Inflammatory macrophage (primary cell): Measurements from ENCODE around the gene NRN1L.
"Not testable (repeated sequence)": the region's sequence is repeated elsewhere in the genome, so short reads cannot be mapped to it uniquely, and the experiment has no call there.

Experiments used
- DNase-seq, 2 donors: peaks; one replicate each; pipeline ENCODE4 v3.0.0-alpha.2; 2020 to 2022

Gene NRN1L

GRCh38 chr16:67861877-67862276, 22.8 kb upstream of the NRN1L start:
- no peak for DNase-seq

GRCh38 chr16:67862623-67863583, 21.8 kb upstream of the NRN1L start:
- DNase-seq = no peak

GRCh38 chr16:67864044-67864443, 20.6 kb upstream of the NRN1L start:
- DNase-seq = not testable (repeated sequence)

- no peak for DNase-seq
Measured at GRCh38 chr16:67864594-67864993, 20.1 kb upstream of the NRN1L start.

GRCh38 chr16:67865318-67865717, 19.4 kb upstream of the NRN1L start:
- DNase-seq = peak; percentile 65 to 72

- no peak for DNase-seq
Measured at GRCh38 chr16:67868290-67868689, 16.4 kb upstream of the NRN1L start.

GRCh38 chr16:67869653-67870052, 15.0 kb upstream of the NRN1L start:
- no peak for DNase-seq

- DNase-seq = no peak
Measured at GRCh38 chr16:67871256-67871655, 13.4 kb upstream of the NRN1L start.

- peak in 1 of 2 donors; percentile 2 for DNase-seq
Measured at GRCh38 chr16:67872131-67872630, 12.5 kb upstream of the NRN1L start.

- DNase-seq = peak; percentile 87 to 88
Measured at GRCh38 chr16:67872631-67873434, 11.9 kb upstream of the NRN1L start, which contains the start of gene EDC4. Gene EDC4, plus strand, starts transcription at chr16:67873052. Its CDS starts 210 bp downstream, at chr16:67873262.

- DNase-seq = peak in 1 of 2 donors; percentile 5
Measured at GRCh38 chr16:67873435-67874370, 11.0 kb upstream of the NRN1L start.

GRCh38 chr16:67874372-67874771, 10.3 kb upstream of the NRN1L start:
- no peak for DNase-seq

GRCh38 chr16:67877064-67877463, 7.6 kb upstream of the NRN1L start:
- DNase-seq = no peak

- DNase-seq = no peak
Measured at GRCh38 chr16:67878232-67878631, 6.5 kb upstream of the NRN1L start.

GRCh38 chr16:67878846-67879245, 5.8 kb upstream of the NRN1L start:
- no peak for DNase-seq

- DNase-seq = no peak
Measured at GRCh38 chr16:67879462-67879861, 5.2 kb upstream of the NRN1L start.

GRCh38 chr16:67879936-67880335, 4.7 kb upstream of the NRN1L start:
- DNase-seq = no peak

- no peak for DNase-seq
Measured at GRCh38 chr16:67880584-67880983, 4.1 kb upstream of the NRN1L start.

GRCh38 chr16:67881621-67882161, 3.0 kb upstream of the NRN1L start:
- no peak for DNase-seq

- no peak for DNase-seq
Measured at GRCh38 chr16:67882374-67883145, 2.1 kb upstream of the NRN1L start.
